Epithelial cell of alveolus of lung (primary cell): ENCODE data around the gene CCNB3. TPM values are rescaled to one million over a fixed set of nuclear protein-coding genes. Genes with fewer than 3 reads are reported as not detected.

Experiments used
- total RNA-seq: library from RNA; depleted of rRNA; stranded (reverse); fragments of >200 nt; gene quantifications from 2 replicates; pipeline ENCODE4 v1.2.1, GENCODE V29; 2015

Gene CCNB3
- total RNA-seq: 0.13 and 0.24 TPM in 2 replicates

GRCh38 chrX:50204364-50204899 lies at the start of gene CCNB3:
Gene CCNB3, plus strand, starts transcription at chrX:50204765. Its CDS starts 80,399 bp downstream, at chrX:50285164.

GRCh38 chrX:50200907-50201306 lies 3.7 kb upstream of the CCNB3 start, which contains the start of gene AKAP4:
Gene AKAP4, minus strand, starts transcription at chrX:50201007. Its CDS starts 118 bp downstream, at chrX:50200889.

Other genes with a start within 250 kb of the CCNB3 start
- gene AKAP4, start 3.8 kb upstream of the CCNB3 start, total RNA-seq: not detected in 2 replicates